Measurements from ENCODE around the gene UBE2L5.

UBE2L5 gene

GRCh38 chr13:30465593-30466357 lies 43.5 kb downstream of the UBE2L5 start, which contains the start of gene HMGB1 (continued):
- TF ChIP-seq ZNF416 (tag by site-specific recombination; IDR thresholded peaks at IDR 0.05) (no peak), ZNF132 (tag by site-specific recombination; IDR thresholded peaks at IDR 0.05; ENCODE audit: borderline replicate concordance) (no peak), ZNF610 (tag by site-specific recombination; IDR thresholded peaks at IDR 0.05; ENCODE audit: borderline replicate concordance) (no peak), PRDM4 (tag by site-specific recombination; IDR thresholded peaks at IDR 0.05) (no peak), ZNF37A (tag by site-specific recombination; IDR thresholded peaks at IDR 0.05) (no peak), ZNF404 (tag by site-specific recombination; IDR thresholded peaks at IDR 0.05) (no peak), ZNF621 (tag by site-specific recombination; IDR thresholded peaks at IDR 0.05) (no peak), ZNF629 (tag by site-specific recombination; IDR thresholded peaks at IDR 0.05) (peak; percentile 89), ZNF426 (tag by site-specific recombination; IDR thresholded peaks at IDR 0.05) (no peak), ELK4 (IDR thresholded peaks at IDR 0.05; ENCODE audit: borderline replicate concordance, low read depth, low read length) (no peak), ATF2 (tag by site-specific recombination; IDR thresholded peaks at IDR 0.05; ENCODE audit: low read depth) (peak; percentile 70), ZEB2 (tag by site-specific recombination; IDR thresholded peaks at IDR 0.05) (peak; percentile 61), ZFP3 (tag by site-specific recombination; IDR thresholded peaks at IDR 0.05; ENCODE audit: low read depth) (no peak), ZNF768 (tag by site-specific recombination; IDR thresholded peaks at IDR 0.05) (no peak), GLIS1 (tag by site-specific recombination; IDR thresholded peaks at IDR 0.05) (no peak), ZNF138 (tag by site-specific recombination; IDR thresholded peaks at IDR 0.05; ENCODE audit: borderline replicate concordance) (no peak), SCRT1 (tag by site-specific recombination; IDR thresholded peaks at IDR 0.05; ENCODE audit: borderline replicate concordance) (peak; percentile 63; the same call in 1 of the 2 replicates), ZNF280C (tag by site-specific recombination; IDR thresholded peaks at IDR 0.05) (no peak), ZNF785 (tag by site-specific recombination; IDR thresholded peaks at IDR 0.05) (no peak), ZNF394 (tag by site-specific recombination; IDR thresholded peaks at IDR 0.05; ENCODE audit: borderline replicate concordance) (peak; percentile 31; the same call in 1 of the 2 replicates), MYNN (tag by site-specific recombination; IDR thresholded peaks at IDR 0.05; ENCODE audit: borderline replicate concordance) (peak; percentile 39; the same call in 1 of the 2 replicates), ZNF211 (tag by site-specific recombination; IDR thresholded peaks at IDR 0.05; ENCODE audit: low read depth) (no peak), SCRT2 (tag by site-specific recombination; IDR thresholded peaks at IDR 0.05) (peak; percentile 87), KLF10 (tag by site-specific recombination; IDR thresholded peaks at IDR 0.05) (no peak), ZNF660 (tag by site-specific recombination; IDR thresholded peaks at IDR 0.05) (peak; percentile 54; the same call in 1 of the 2 replicates), ZFP69B (tag by site-specific recombination; IDR thresholded peaks at IDR 0.05) (peak; percentile 31; the same call in 1 of the 2 replicates), ZSCAN4 (tag by site-specific recombination; IDR thresholded peaks at IDR 0.05) (peak; percentile 61; the same call in 1 of the 2 replicates)
- TF ChIP-seq, protein P1, sequence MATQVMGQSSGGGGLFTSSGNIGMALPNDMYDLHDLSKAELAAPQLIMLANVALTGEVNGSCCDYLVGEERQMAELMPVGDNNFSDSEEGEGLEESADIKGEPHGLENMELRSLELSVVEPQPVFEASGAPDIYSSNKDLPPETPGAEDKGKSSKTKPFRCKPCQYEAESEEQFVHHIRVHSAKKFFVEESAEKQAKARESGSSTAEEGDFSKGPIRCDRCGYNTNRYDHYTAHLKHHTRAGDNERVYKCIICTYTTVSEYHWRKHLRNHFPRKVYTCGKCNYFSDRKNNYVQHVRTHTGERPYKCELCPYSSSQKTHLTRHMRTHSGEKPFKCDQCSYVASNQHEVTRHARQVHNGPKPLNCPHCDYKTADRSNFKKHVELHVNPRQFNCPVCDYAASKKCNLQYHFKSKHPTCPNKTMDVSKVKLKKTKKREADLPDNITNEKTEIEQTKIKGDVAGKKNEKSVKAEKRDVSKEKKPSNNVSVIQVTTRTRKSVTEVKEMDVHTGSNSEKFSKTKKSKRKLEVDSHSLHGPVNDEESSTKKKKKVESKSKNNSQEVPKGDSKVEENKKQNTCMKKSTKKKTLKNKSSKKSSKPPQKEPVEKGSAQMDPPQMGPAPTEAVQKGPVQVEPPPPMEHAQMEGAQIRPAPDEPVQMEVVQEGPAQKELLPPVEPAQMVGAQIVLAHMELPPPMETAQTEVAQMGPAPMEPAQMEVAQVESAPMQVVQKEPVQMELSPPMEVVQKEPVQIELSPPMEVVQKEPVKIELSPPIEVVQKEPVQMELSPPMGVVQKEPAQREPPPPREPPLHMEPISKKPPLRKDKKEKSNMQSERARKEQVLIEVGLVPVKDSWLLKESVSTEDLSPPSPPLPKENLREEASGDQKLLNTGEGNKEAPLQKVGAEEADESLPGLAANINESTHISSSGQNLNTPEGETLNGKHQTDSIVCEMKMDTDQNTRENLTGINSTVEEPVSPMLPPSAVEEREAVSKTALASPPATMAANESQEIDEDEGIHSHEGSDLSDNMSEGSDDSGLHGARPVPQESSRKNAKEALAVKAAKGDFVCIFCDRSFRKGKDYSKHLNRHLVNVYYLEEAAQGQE (tag by site-specific recombination; IDR thresholded peaks at IDR 0.05) = no peak
